ACC112 (cell line): ENCODE data around the gene PRODH2.
A peak's percentile ranks its signal among the peaks of the same experiment; 100 is the strongest.

Experiments used
- H2AFZ ChIP-seq: fragments of 200-600 bp; sonication (generic); one replicate; pipeline ENCODE4 v1.6.0; 2017; ENCODE audit warnings: antibody characterized with exemption, low read length; ENCODE audit not compliant: unreplicated experiment
- H3K27ac ChIP-seq: fragments of 200-600 bp; sonication (generic); 2 replicates; pipeline ENCODE4 v1.5.1; 2014; ENCODE audit warnings: low read depth, mild to moderate bottlenecking, antibody characterized with exemption, low read length, moderate library complexity
- H3K27me3 ChIP-seq: fragments of 200-600 bp; sonication (generic); 2 replicates; pipeline ENCODE4 v1.6.1; 2014; ENCODE audit warnings: mild to moderate bottlenecking, antibody characterized with exemption, low read length, moderate library complexity, mixed read lengths; ENCODE audit not compliant: insufficient read depth
- H3K36me3 ChIP-seq: fragments of 200-600 bp; sonication (generic); 2 replicates; pipeline ENCODE4 v1.6.1; 2016; ENCODE audit warnings: mild to moderate bottlenecking, antibody characterized with exemption, low read length, moderate library complexity, mixed read lengths; ENCODE audit not compliant: insufficient read depth
- H3K4me1 ChIP-seq: fragments of 200-600 bp; sonication (generic); one replicate; pipeline ENCODE4 v1.6.1; 2016; ENCODE audit warnings: low read length, mixed read lengths; ENCODE audit not compliant: insufficient read depth, unreplicated experiment, control insufficient read depth
- H3K4me3 ChIP-seq: fragments of 200-600 bp; sonication (generic); 2 replicates; pipeline ENCODE4 v1.5.1; 2014; ENCODE audit warnings: mild to moderate bottlenecking, low read depth, low read length
- H3K79me2 ChIP-seq: fragments of 200-600 bp; sonication (generic); one replicate; pipeline ENCODE4 v1.6.0; 2016; ENCODE audit warnings: low read length; ENCODE audit not compliant: control insufficient read depth, unreplicated experiment, insufficient read depth

PRODH2 gene

DNA sequence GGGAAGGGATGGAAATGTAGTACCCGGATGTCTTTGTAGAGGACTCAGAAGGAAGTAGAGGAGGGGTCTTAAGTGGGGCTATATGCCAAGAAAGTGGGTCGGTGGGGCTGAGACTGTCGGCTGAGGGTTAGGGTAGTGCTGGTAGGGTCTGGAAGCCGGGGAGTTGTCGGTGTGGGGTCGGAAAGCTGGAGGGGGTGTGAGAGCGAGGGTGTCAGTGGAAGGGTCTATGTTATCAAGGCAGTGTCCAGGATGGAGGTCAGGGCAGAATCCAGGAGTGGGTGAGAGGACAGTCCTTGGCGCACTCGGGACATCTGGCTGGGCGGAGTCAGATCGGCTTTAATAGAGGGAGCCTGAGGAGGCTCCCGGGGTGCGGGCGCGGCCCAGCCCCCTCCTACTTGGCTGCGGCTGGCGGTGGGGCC, 57.5 kb downstream of the PRODH2 start:
- H2AFZ ChIP-seq: peak overlapping the region; percentile 25
- peaks cover 12% of the 10 kb centered on the region for H3K79me2 ChIP-seq
- H3K36me3 ChIP-seq: no peaks in the 10 kb centered on the region
- peak overlapping the region; percentile 93 for H3K4me3 ChIP-seq
- no peaks in the 10 kb centered on the region for H3K27me3 ChIP-seq
- H3K27ac ChIP-seq: peak overlapping the region; percentile 72
- H3K4me1 ChIP-seq: peaks cover 18% of the 10 kb centered on the region

DNA sequence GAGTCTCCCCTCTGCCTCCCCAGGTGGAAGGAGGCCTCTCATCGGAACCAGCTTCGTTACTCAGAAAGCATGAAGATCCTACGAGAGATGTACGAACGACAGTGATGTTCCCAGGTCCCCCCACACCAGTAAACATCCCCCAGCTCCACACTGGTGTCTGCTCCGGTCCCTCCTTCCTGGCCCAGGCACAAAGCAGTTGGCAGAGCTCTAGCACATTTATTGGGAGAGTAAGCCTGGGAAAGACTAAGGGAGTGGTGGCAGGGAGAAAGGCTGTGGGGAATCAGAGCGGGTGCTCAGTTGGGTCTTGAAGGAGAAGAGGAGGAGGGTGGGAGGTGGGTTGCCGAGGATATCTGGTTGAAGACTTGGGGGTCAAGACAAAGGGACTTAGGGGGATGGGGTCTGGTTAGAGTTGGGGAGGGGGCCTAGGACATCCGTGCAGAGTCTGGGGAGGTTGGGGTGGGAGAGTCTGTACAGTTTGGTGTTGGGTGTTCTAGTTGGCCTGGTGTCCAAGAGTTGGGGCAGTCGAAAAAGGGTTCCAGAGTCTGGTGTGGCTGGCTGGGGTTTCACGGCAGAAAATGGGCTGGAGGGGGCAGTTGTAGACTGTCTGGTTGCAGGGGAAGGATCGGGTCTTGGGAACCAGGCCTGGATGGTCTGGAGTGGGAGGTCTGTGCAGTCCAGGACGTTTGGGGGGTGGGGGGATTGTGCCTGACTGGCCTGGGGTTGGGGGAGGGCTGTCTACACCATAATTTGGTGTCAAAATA, 58.1 kb downstream of the PRODH2 start:
- Histone ChIP-seq H3K27me3 (no peaks in the 10 kb centered on the region), H3K36me3 (no peaks in the 10 kb centered on the region), H3K4me1 (peaks cover 18% of the 10 kb centered on the region), H3K27ac (peak overlapping the region; percentile 72), H3K79me2 (peaks cover 8% of the 10 kb centered on the region), H3K4me3 (peak overlapping the region; percentile 93), H2AFZ (no peak overlapping the region)

DNA sequence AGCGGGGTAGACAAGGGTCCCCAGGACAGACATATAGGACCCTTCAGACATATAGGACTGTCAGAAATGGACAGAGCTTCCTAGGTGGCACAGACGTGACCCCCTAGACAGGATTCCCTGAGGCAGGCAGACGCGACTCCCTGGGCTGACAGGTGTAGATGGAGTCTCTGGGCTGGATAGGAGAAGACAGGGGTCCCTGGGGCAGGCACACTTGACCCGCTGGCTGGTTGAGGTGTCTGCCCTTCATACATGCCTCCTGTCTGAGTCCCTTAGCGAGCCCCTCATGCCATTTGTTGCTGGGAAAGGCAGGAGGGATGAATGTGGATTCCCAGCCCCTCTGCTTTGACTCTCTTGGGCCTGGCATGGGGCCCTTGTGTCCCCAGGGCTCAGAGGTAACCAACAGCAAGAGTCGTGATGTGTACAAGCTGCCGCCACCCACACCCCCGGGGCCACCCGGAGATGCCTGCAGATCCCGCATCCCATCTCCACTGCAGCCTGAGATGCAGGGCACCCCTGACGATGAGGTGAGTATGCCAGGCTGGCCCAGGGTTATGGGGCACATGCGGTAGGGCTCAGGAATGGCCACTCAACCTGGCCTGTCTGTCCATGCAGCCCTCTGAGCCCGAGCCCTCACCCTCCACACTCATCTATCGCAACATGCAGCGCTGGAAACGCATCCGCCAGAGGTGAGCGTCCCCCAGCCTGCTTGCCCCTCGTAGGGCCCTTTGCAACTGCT, 58.8 kb downstream of the PRODH2 start:
- H3K4me3 ChIP-seq: no peak overlapping the region
- no peaks in the 10 kb centered on the region for H3K27me3 ChIP-seq
- H3K79me2 ChIP-seq: peaks cover 5% of the 10 kb centered on the region
- no peak overlapping the region for H3K27ac ChIP-seq
- H3K36me3 ChIP-seq: no peaks in the 10 kb centered on the region
- no peak overlapping the region for H2AFZ ChIP-seq
- H3K4me1 ChIP-seq: peaks cover 13% of the 10 kb centered on the region

DNA sequence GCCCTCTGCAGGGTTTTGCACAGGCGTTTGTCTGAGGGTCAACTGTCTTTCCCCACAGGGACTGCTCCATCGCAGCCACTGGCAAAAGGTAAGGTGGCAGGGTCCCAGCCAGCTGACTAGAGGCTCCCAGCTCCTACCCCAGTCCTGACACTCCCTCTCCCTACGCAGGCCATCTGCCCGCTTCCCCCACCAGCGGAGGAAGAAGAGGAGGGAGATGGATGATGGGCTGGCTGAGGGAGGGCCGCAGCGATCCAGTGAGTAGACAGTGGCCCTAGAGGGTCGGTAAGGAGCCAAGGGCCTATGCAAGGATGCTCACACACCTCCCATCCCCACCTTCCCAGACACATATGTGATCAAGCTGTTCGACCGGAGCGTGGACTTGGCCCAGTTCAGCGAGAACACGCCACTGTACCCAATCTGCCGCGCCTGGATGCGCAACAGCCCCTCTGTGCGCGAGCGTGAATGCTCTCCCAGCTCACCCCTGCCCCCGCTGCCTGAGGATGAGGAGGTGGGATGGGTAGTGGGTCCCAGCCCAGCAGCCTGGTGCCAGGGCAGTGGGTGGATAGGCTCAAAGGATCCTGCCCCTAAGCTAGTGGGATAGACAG, 59.8 kb downstream of the PRODH2 start:
- H3K4me3 ChIP-seq: no peak overlapping the region
- H3K27ac ChIP-seq: no peak overlapping the region

DNA sequence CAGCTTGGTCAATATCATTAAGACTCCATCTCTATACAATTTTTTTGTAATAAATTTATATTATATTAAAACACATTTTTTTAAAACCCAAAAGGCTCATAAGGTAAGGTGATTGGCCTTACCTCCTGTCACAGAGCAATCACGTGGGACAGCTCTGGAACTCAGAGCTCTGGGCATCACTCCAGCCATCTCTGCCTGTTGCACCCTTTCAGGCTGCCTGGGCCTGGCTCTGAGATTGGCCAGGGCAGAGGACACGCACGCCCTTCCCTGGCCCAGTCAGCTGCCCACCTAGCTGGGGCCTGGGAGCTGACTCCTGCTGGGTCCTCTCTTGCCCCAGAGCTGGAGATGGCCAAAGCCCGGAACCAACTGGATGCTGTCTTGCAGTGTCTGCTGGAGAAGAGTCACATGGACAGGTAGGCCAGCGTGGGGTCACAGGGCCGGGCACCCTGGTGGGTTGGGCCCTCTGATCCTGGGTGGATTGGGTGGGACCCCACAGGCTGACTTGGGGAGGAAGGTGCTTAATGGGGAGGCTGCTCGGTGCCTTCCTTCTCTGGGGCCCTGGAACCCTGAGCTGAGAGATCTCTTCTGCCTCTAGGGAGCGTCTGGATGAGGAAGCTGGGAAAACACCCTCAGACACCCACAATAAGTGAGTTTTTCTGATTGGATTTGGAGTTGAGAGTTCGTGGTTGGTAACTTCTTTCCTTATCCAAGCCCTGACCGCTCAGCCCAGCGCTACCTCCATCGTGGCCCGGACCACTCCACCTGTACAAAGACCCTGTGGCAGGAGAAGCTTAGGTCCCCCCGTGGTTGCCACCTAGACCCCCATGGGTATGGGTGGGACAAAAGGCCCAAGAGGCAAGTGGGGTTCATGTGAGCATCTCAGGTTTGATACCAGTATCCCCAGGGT, 60.6 kb downstream of the PRODH2 start:
- peaks cover 5% of the 10 kb centered on the region for H3K79me2 ChIP-seq
- H3K36me3 ChIP-seq: no peaks in the 10 kb centered on the region
- H3K27me3 ChIP-seq: no peaks in the 10 kb centered on the region
- H3K27ac ChIP-seq: no peak overlapping the region
- no peak overlapping the region for H2AFZ ChIP-seq
- H3K4me3 ChIP-seq: no peak overlapping the region
- H3K4me1 ChIP-seq: peaks cover 14% of the 10 kb centered on the region

More for the DNA sequence above, 59.8 kb downstream of the PRODH2 start:
- H3K27me3 ChIP-seq: no peaks in the 10 kb centered on the region
- peaks cover 5% of the 10 kb centered on the region for H3K79me2 ChIP-seq
- H3K4me1 ChIP-seq: peaks cover 14% of the 10 kb centered on the region
- no peak overlapping the region for H2AFZ ChIP-seq
- H3K36me3 ChIP-seq: no peaks in the 10 kb centered on the region

DNA sequence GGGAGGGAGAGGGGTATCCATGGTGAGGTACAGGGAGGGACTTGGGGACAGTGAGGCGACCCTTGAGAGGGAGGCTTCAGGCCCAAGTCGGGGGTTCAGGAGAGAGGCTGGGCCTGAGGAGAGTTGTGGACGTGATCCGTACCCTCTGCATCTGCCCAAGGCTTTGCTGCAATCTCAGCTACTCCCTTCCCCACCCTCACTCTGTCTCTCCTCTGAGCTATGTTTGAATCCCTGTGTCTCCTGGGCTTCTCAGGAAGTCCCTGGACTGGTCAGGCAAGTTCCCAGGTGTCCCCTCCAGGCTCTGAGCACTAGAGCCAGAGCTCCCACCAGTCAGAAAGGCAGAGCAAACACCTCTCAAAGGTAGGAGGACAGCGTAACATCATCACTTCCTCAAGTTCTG, 62.5 kb downstream of the PRODH2 start:
- H3K27ac ChIP-seq: no peak overlapping the region
- H3K79me2 ChIP-seq: peaks cover 18% of the 10 kb centered on the region
- H3K27me3 ChIP-seq: no peaks in the 10 kb centered on the region
- no peak overlapping the region for H2AFZ ChIP-seq
- peaks cover 14% of the 10 kb centered on the region for H3K4me1 ChIP-seq
- H3K4me3 ChIP-seq: no peak overlapping the region
- H3K36me3 ChIP-seq: no peaks in the 10 kb centered on the region
